PFSK-1 (cell line): ENCODE data around the gene FUBP1.

Experiments used
- POLR2AphosphoS5 ChIP-seq: IDR thresholded peaks from 2 replicates; pipeline ENCODE4 v1.6.1; 2012; ENCODE audit warnings: low read depth, mild to moderate bottlenecking, control low read depth, low read length, moderate library complexity
- TAF1 ChIP-seq: IDR thresholded peaks from 2 replicates; pipeline ENCODE4 v1.6.1; 2012; ENCODE audit warnings: low read length, control low read depth, borderline replicate concordance; ENCODE audit not compliant: insufficient read depth

DNA sequence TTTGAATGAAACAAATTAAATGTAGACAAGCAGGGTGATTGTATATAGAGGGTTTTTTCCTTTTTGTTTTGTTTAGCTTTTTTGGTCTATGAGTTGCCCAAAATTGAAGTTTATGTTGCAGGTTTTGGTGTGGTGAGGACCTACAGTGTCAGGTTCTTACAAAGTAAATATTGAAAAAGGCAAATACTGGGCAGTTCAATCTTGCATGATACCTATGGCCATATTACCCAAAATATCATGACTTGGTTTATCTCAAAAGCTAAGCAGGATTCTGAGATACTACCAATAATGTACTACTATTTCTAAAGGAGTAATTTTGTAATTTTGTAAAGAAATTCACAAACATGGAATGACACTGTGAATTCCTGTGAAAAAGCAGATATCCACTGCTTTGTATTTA is 27.6 kb upstream of the FUBP1 start:
- TF ChIP-seq TAF1 (no peak), POLR2AphosphoS5 (no peak)
